ENCODE results near the gene GEN1.
A peak's percentile ranks its signal among the peaks of the same experiment; 100 is the strongest.

Gene GEN1

DNA sequence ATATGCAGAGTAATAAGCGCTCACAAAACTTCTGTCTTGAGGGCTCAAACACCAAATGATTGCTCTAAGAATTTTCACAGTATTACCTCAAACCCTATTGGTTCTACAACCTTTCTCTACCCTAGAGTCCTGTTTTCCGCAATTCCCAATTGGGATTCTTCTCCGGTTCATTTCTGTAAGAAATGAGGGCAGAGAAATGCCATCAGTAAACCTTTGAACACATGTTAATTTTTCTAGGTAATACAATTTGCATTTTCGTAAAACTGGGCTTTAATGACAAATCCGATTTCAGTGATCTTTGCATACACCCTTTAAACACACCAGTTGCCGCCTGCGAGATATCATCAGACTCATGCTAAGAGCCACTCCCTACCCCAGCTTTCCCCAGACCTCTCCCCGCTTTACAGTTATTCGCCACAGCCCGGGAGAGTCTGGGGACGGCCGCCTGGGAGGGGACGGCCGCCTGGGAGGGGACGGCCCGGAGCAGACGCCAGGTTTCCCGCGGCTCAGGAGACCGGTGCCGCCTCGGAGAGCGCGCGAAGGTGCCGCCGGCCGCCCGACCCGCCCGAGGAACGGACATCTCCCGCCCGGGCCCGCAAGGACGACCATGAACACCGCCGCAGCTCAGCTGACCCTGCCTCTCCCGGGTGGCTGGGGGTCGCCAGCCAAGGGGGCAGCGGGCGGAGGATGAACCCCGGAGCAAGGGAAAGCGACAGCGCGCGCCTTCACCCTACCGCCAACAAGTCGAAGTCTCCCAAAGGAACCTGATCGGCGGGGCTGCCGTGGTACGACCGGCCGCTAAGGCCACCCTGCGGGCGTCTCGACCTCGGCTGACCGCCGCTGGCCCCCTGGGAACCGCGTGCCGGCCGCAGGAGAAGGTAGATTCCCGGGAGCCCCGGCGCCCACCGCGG is 791 bp upstream of the GEN1 start:
- TF ChIP-seq, protein P1, sequence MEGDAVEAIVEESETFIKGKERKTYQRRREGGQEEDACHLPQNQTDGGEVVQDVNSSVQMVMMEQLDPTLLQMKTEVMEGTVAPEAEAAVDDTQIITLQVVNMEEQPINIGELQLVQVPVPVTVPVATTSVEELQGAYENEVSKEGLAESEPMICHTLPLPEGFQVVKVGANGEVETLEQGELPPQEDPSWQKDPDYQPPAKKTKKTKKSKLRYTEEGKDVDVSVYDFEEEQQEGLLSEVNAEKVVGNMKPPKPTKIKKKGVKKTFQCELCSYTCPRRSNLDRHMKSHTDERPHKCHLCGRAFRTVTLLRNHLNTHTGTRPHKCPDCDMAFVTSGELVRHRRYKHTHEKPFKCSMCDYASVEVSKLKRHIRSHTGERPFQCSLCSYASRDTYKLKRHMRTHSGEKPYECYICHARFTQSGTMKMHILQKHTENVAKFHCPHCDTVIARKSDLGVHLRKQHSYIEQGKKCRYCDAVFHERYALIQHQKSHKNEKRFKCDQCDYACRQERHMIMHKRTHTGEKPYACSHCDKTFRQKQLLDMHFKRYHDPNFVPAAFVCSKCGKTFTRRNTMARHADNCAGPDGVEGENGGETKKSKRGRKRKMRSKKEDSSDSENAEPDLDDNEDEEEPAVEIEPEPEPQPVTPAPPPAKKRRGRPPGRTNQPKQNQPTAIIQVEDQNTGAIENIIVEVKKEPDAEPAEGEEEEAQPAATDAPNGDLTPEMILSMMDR (IDR thresholded peaks at IDR 0.05; ENCODE audit: borderline replicate concordance, insufficient read depth, low read depth, low read length) = no peak
- H3K4me3 ChIP-seq (ENCODE audit: low read depth, low read length) = peak overlapping the region; percentile 64

DNA sequence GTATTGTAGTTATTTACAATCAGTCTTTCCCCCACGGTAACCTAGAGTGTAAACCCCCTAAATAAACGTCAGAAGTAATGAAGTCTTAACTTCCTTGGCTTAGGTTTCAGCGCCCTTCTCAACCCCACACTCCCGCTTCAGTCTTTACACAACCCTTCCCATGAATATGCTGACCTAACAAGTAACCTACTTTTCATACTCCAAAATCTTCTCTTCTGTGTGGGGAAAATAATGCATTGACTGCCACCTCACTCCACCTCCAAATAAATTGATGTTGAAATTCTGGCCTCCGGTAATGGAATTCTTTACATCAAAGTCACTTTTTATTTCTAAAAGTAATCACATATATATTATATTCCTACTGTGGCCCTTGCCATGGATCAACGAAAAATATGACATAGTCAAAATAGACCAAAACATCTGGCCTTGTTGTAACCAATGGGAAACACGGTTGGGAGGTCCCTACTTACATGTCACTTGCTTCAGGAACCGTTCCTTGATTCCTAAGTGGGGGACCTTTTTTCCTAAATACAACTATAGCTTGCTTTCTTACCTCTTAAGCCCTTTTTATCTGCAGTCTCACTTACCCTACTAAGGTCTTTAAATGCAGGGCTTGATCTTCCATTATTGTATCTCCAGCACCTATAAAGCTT is 961 bp downstream of the GEN1 start:
- TF ChIP-seq, protein P1 (IDR thresholded peaks at IDR 0.05; ENCODE audit: borderline replicate concordance, insufficient read depth, low read depth, low read length) = no peak
- peak overlapping the region; percentile 64 for H3K4me3 ChIP-seq (ENCODE audit: low read depth, low read length)

DNA sequence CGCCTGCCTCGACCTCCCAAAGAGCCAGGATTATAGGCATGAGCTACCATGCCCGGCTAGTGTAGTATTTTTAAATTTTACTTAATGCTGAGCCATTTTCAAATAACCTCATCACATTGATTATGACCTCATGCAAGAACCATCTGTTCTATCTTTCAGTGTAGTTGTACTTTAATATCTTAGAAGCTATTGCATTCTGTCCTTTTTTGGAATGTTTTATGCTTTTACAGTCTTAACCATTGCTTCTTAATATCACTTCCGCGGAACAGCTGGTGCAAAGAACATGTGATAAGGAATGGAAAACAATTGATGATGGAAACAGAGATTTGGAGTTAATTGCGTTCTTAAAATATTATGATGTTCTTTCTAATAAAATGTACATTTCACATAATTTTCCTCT is 2.7 kb downstream of the GEN1 start:
- TF ChIP-seq, protein P1 (IDR thresholded peaks at IDR 0.05; ENCODE audit: borderline replicate concordance, insufficient read depth, low read depth, low read length) = no peak
- H3K4me3 ChIP-seq (ENCODE audit: low read depth, low read length) = no peak overlapping the region

DNA sequence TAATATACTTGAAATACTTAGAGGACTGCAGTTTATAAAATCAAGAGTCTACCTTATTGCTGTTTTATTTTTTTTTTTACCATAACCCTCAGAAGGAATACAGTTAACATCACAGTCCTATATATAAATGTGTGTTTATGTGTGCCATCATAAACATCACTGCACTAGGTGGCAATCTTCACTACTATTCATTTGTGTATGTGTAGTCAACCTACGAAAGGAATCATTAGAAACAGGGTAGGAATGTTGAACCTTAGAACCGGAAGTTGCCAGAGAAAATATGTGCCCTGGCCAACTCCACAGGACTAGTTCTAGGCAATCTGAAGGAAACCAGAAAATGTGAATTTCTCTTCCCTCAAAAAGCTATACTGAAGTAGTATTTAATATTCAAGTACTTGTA is 3.4 kb downstream of the GEN1 start:
- H3K4me3 ChIP-seq (ENCODE audit: low read depth, low read length) = no peak overlapping the region
- TF ChIP-seq, protein P1 (IDR thresholded peaks at IDR 0.05; ENCODE audit: borderline replicate concordance, insufficient read depth, low read depth, low read length) = no peak

DNA sequence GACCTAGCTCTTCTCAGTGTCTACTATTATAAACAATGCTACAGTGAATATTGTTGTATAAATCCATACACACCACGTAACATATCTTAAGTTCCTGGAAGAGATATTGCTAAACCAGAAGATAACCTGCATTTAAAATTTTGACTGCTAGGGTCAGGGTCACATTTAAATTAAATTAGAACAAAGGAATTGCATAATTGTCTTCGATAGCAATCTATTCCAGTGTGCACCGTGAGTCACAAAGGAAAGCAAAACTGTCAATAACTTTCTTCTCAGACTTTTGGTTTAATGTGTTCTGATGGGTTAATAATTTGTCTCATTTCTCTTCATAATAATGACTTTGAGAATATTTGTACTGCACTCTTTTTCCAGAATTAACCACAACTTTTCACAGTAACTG is 4.2 kb downstream of the GEN1 start:
- TF ChIP-seq, protein P1 (IDR thresholded peaks at IDR 0.05; ENCODE audit: borderline replicate concordance, insufficient read depth, low read depth, low read length) = no peak
- no peak overlapping the region for H3K4me3 ChIP-seq (ENCODE audit: low read depth, low read length)

DNA sequence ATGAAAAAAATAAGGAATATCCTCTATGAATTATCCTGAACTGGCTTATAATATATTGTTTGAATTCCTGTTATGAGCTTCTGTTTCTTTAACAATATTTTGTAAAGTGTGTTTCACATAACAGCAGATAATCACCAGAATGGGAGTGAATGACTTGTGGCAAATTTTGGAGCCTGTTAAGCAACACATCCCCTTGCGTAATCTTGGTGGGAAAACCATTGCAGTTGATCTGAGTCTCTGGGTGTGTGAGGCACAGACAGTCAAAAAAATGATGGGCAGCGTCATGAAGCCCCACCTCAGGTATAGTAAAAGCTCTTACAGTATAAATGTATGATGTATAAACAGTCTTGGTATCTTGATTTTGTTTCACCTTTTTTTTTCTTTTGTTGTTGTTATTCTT is 5.9 kb downstream of the GEN1 start:
- no peak overlapping the region for H3K4me3 ChIP-seq (ENCODE audit: low read depth, low read length)
- TF ChIP-seq, protein P1 (IDR thresholded peaks at IDR 0.05; ENCODE audit: borderline replicate concordance, insufficient read depth, low read depth, low read length) = no peak

All from GM12875 (cell line).